HG03354 (cell line): ENCODE data around the gene RTF2.
"Not testable (repeated sequence)": the region's sequence is repeated elsewhere in the genome, so short reads cannot be mapped to it uniquely, and the experiment has no call there.

ENCODE experiments used
- ATAC-seq: cut with Tn5 transposase; IDR thresholded peaks from one replicate; pipeline ENCODE4 v1.9.1; 2021; ENCODE audit warnings: mild to moderate bottlenecking; ENCODE audit not compliant: unreplicated experiment, poor library complexity, severe bottlenecking

RTF2 gene

DNA sequence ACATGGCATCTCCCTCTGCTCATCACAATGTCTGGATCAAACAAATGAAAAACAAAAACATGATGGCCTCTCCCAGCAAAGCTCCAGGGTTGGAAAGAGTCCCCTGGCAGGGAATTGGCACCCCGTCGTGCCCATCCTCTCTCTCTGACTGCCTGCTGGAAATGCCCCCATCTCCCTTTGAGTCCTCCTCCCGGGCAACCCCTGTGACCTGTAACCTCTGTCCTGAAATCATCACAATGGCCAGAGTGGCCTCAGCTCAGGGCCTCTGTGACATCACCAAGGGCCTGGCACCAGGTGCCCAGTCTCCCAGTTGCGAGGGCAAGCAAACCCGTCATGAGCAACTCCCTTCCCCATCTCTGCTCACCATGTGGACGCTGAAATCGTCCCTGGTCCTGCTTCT, 56.0 kb downstream of the RTF2 start, which contains the start of gene FAM209A:
Gene FAM209A, plus strand, starts transcription at position 301 of the 400 bp plus-strand sequence. Its CDS starts 65 bp downstream, at position 366.
- not testable (repeated sequence) for ATAC-seq

- no peak for ATAC-seq
Observed at GRCh38 chr20:56527521-56527920, 59.1 kb downstream of the RTF2 start.

- not testable (repeated sequence) for ATAC-seq
Observed at GRCh38 chr20:56532946-56533345, 64.5 kb downstream of the RTF2 start, which contains the start of gene FAM209B. TSS of gene FAM209B (plus strand) at chr20:56533246. CDS start at chr20:56533342, 96 bp downstream.

DNA sequence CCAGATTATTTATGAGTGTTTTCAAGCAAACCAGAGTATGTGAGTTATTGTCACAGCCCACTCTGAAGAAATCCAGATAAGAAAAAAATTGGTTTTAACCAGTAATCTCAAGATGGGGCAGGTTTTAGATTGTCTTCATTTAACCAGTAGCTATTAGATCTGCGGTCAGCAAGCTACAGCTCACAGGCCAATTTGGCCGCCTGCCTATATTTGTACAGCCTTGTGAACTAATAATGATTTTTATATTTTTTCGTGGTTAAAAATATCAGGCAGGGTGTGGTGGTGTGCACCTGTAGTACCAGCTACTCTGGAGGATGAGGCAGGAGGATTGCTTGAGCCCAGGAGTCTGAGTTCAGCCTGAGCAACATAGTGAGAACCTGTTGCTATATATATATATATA, 69.6 kb downstream of the RTF2 start:
- ATAC-seq, result no peak

- no peak for ATAC-seq
Observed at GRCh38 chr20:56540415-56540814, 72.0 kb downstream of the RTF2 start.

GRCh38 chr20:56542489-56543030, 74.1 kb downstream of the RTF2 start:
- ATAC-seq, result no peak

DNA sequence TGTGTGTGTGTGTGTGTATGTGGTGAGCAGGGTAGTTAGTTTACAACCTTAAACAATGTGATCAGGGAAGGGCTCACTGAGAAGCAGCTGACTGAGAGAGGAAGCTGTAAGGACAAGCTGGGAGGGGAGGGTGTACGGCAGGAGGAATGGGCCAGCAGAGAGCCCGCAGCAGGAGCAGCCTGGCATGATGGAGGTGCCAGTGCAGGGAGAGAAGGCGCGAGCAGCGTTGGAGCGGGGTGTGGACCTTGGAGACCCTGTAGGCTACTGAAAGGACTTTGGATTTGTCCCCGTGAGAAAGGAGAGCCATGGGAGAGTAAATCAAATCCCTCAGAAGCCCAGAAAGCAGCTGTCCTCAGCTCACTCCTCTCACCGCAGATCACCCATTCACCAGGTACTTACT, 83.1 kb downstream of the RTF2 start:
- no peak for ATAC-seq

DNA sequence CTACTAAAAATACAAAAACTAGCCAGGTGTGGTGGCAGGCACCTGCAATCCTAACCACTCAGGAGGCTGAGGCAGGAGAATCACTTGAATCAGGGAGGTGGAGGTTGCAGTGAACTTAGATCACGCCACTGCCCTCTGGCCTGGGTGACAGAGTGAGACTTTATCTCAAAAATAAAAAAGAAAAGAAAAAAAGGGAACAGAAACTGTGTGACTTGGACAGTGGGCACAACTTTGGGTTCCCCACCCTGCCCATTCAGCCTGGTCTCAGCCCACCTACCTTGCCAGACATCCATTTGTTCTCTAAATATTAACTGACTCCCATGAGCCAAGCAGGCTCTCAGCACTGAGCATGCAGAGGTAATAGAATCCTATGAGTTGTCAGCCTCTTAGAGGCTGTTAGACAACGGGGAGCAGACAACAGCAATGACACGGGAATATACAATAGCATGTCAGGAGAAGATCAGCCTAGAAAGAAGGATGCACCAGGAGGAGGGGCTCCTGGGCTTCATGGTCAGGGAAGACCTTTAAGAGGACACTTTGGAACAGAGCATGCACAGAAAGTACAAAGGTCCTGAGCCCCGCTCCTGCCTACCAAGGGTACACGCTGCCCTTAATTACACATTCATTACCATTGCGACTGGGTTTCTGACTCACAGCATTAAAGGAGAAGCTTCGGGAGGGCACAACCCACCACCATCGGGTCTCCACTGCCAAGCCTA, 84.6 kb downstream of the RTF2 start:
- ATAC-seq, result no peak

GRCh38 chr20:56554869-56555268, 86.4 kb downstream of the RTF2 start:
- peak; percentile 94 for ATAC-seq

GRCh38 chr20:56558968-56559367, 90.5 kb downstream of the RTF2 start:
- no peak for ATAC-seq

DNA sequence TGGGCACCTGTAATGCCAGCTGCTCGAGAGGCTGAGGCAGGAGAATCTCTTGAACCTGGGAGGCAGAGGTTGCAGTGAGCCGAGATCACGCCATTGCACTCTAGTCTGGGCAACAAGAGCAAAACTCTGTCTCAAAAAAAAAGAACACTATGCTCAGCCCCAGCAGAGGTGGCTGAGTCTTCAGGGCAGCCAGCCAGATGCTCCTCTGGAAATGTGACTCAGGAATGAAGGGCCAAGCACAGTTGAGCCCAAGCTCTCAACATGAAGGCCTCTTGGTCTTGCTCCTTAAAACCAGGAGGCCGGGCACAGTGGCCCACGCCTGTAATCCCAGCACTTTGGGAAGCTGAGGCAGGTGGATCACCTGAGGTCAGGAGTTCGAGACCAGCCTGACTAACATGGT, 96.1 kb downstream of the RTF2 start:
- not testable (repeated sequence) for ATAC-seq

DNA sequence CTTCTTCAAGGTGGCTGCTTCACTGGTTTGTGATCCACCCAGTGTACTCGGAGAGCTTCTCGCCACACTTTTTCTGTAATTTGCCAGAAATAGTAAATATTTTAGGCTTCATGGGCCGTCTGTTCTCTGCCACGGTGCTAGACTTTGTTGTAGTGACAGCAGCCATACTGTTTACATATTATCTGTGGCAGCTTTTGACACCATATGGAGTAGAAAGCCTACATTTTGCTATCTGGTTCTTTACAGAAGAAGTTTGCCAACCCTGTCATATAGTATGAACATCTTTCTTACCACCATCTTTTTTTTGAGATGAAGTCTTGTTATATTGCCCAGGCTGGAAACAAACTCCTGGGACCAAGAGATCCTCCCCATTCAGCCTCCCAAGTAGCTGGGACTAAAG, 97.1 kb downstream of the RTF2 start:
- ATAC-seq, result no peak

GRCh38 chr20:56566621-56567020, 98.2 kb downstream of the RTF2 start:
- no peak for ATAC-seq
